Measurements from ENCODE around the gene RADIL. TPM values are rescaled to one million over a fixed set of nuclear protein-coding genes. Genes with fewer than 3 reads are reported as not detected.
A peak's percentile ranks its signal among the peaks of the same experiment; 100 is the strongest.

RADIL gene
- total and polyA plus RNA-seq, 9 of the 15 experiments (the other 6 are each of a cell fraction or from before 2014, with no cell fraction given), result 0.06 to 8.1 (median 1.9) TPM; not detected in 1

GRCh38 chr7:4904346-4904745 lies 20.8 kb upstream of the RADIL start:
- in situ Hi-C loops (cut with MboI), result no loop called here
- ATAC-seq, result no peak
- Histone ChIP-seq H3K36me3 (ENCODE audit: control insufficient read depth, insufficient read depth, low read length) (no peaks in the 10 kb centered on the region), H2AFZ (ENCODE audit: low read depth, low read length) (no peak overlapping the region), H3K79me2 (ENCODE audit: control insufficient read depth, insufficient read depth, low read length) (no peaks in the 10 kb centered on the region), H3K9ac (ENCODE audit: insufficient read depth in 1 of 2, low read depth in 2 of 2, low read length in 2 of 2) (no peak overlapping the region), H3K4me2 (ENCODE audit: insufficient read depth, low read length) (no peak overlapping the region), H3K9me1 (ENCODE audit: control insufficient read depth, insufficient read depth, low read length) (no peaks in the 10 kb centered on the region), H3K9me3 (replicated peaks; ENCODE audit: control insufficient read depth, insufficient read depth, low read depth, low read length) (no peaks in the 10 kb centered on the region), H3K27ac (ENCODE audit: extremely low read depth, low read depth, low read length) (no peak overlapping the region), H4K20me1 (replicated peaks; ENCODE audit: control insufficient read depth, insufficient read depth, low read length) (no peaks in the 10 kb centered on the region), H3K4me1 (replicated peaks in 1 of 2; ENCODE audit: control insufficient read depth in 2 of 2, insufficient read depth in 2 of 2, low read length in 2 of 2) (no peaks in the 10 kb centered on the region; a peak in 2 of 5 replicates), H3K4me3 (no peak overlapping the region), H3K27me3 (ENCODE audit: control insufficient read depth in 2 of 2, insufficient read depth in 2 of 2, low read length in 2 of 2) (peaks cover 12 to 50% of the 10 kb centered on the region in 2 experiments; a peak in 4 of 5 replicates)
- TF ChIP-seq XRCC5 (IDR thresholded peaks at IDR 0.05; ENCODE audit: low read depth, low read length) (no peak), ZNF174 (CRISPR knock-in tag; IDR thresholded peaks at IDR 0.05) (no peak), ZNF79 (CRISPR knock-in tag; IDR thresholded peaks at IDR 0.05; ENCODE audit: low read depth) (peak; percentile 98), RBM25 (IDR thresholded peaks at IDR 0.05; ENCODE audit: low read depth, low read length, severe bottlenecking) (peak; percentile 81), MED1 (CRISPR knock-in tag; IDR thresholded peaks at IDR 0.05; ENCODE audit: borderline replicate concordance) (no peak), TFAP4 (CRISPR knock-in tag; IDR thresholded peaks at IDR 0.05; ENCODE audit: borderline replicate concordance) (no peak), RHOXF2B (CRISPR knock-in tag; conservative IDR thresholded peaks at IDR 0.05) (no peak), JUNB (CRISPR knock-in tag; conservative IDR thresholded peaks at IDR 0.05) (no peak), MLLT1 (IDR thresholded peaks at IDR 0.05) (no peak), FOXP1 (CRISPR knock-in tag; IDR thresholded peaks at IDR 0.05) (no peak), BCL6 (CRISPR knock-in tag; IDR thresholded peaks at IDR 0.05) (no peak), ZNF277 (CRISPR knock-in tag; IDR thresholded peaks at IDR 0.05; ENCODE audit: borderline replicate concordance) (no peak)
- TF ChIP-seq, protein P1, sequence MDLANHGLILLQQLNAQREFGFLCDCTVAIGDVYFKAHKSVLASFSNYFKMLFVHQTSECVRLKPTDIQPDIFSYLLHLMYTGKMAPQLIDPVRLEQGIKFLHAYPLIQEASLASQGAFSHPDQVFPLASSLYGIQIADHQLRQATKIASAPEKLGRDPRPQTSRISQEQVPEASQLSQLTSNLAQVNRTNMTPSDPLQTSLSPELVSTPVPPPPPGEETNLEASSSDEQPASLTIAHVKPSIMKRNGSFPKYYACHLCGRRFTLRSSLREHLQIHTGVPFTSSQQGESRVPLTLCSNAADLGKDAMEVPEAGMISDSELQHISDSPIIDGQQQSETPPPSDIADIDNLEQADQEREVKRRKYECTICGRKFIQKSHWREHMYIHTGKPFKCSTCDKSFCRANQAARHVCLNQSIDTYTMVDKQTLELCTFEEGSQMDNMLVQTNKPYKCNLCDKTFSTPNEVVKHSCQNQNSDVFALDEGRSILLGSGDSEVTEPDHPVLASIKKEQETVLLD (IDR thresholded peaks at IDR 0.05), result no peak
- TF ChIP-seq, protein P2, sequence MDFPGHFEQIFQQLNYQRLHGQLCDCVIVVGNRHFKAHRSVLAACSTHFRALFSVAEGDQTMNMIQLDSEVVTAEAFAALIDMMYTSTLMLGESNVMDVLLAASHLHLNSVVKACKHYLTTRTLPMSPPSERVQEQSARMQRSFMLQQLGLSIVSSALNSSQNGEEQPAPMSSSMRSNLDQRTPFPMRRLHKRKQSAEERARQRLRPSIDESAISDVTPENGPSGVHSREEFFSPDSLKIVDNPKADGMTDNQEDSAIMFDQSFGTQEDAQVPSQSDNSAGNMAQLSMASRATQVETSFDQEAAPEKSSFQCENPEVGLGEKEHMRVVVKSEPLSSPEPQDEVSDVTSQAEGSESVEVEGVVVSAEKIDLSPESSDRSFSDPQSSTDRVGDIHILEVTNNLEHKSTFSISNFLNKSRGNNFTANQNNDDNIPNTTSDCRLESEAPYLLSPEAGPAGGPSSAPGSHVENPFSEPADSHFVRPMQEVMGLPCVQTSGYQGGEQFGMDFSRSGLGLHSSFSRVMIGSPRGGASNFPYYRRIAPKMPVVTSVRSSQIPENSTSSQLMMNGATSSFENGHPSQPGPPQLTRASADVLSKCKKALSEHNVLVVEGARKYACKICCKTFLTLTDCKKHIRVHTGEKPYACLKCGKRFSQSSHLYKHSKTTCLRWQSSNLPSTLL (IDR thresholded peaks at IDR 0.05), result no peak
- intact Hi-C loops (cut with micrococcal nuclease), result no loop called here
- FAIRE-seq, result no peak
- no TSS peak for BruUV-seq (replicated peaks)
- ChIA-PET POLR2A (interaction anchor here (0.9 kb wide), 1 partner anchor 13 kb away, joined by 3 read pairs; no protein-coding TSS in a partner anchor), CTCF (ENCODE audit: low intra/inter-chr PET ratio) (no interaction called here)
- no peak for DNase-seq (ENCODE audit: extremely low read depth in 1 of 4, low spot score in 3 of 4)
